Breast epithelium (tissue), 3 donors: ENCODE measurements around the gene PWP1.

ENCODE experiments used
- CTCF ChIP-seq, 3 donors: fragments of 450-650 bp; IDR thresholded peaks; one replicate each; pipeline ENCODE4 v1.5.1; 2016 to 2017; ENCODE audit warnings: antibody characterized with exemption in 3 of 3, mild to moderate bottlenecking in 3 of 3, moderate library complexity in 3 of 3
- POLR2AphosphoS5 ChIP-seq, 3 donors: sonication (generic); formaldehyde crosslinking; IDR thresholded peaks; one replicate each; pipeline ENCODE4 v1.6.1; 2017; ENCODE audit warnings: antibody characterized with exemption in 3 of 3

GRCh38 chr12:107656302-107656701, 29.3 kb upstream of the PWP1 start:
- TF ChIP-seq CTCF (IDR thresholded peaks at IDR 0.05), result no peak
- TF ChIP-seq POLR2AphosphoS5 (IDR thresholded peaks at IDR 0.05), result no peak
